Measurements from ENCODE around the gene GRWD1.

GRWD1 gene

DNA sequence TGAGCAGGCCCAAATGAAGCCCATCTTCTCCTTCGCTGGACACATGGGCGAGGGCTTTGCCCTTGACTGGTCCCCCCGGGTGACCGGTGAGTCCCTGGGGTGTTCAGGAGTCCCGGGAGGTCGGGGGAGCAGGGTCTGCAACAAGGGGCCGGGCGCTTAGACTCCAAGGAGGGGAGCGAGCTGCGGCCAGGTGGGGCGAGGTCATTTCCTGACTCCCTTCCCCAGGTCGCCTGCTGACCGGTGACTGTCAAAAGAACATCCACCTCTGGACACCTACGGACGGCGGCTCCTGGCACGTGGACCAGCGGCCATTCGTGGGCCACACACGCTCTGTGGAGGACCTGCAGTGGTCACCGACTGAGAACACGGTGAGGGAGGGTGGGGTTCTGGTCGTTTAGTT is 4.7 kb downstream of the GRWD1 start (continued):
- TF ChIP-seq, protein P1, sequence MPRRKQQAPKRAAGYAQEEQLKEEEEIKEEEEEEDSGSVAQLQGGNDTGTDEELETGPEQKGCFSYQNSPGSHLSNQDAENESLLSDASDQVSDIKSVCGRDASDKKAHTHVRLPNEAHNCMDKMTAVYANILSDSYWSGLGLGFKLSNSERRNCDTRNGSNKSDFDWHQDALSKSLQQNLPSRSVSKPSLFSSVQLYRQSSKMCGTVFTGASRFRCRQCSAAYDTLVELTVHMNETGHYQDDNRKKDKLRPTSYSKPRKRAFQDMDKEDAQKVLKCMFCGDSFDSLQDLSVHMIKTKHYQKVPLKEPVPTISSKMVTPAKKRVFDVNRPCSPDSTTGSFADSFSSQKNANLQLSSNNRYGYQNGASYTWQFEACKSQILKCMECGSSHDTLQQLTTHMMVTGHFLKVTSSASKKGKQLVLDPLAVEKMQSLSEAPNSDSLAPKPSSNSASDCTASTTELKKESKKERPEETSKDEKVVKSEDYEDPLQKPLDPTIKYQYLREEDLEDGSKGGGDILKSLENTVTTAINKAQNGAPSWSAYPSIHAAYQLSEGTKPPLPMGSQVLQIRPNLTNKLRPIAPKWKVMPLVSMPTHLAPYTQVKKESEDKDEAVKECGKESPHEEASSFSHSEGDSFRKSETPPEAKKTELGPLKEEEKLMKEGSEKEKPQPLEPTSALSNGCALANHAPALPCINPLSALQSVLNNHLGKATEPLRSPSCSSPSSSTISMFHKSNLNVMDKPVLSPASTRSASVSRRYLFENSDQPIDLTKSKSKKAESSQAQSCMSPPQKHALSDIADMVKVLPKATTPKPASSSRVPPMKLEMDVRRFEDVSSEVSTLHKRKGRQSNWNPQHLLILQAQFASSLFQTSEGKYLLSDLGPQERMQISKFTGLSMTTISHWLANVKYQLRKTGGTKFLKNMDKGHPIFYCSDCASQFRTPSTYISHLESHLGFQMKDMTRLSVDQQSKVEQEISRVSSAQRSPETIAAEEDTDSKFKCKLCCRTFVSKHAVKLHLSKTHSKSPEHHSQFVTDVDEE (CRISPR knock-in tag; IDR thresholded peaks at IDR 0.05): no peak
- no peak for TF ChIP-seq GLIS3 (CRISPR knock-in tag; IDR thresholded peaks at IDR 0.05)

DNA sequence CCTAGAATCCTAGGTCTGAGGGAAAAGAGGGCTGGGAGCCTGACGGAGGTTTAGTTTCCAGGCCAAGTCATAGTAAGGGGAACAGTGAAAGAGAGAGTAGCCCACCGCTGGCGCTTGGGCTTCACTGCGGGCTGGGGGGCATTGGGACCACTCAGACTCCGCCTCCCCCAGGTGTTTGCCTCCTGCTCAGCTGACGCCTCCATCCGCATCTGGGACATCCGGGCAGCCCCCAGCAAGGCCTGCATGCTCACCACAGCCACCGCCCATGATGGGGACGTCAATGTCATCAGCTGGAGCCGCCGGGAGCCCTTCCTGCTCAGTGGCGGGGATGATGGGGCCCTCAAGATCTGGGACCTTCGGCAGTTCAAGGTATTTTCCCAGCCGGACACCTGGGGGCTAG is 5.1 kb downstream of the GRWD1 start:
- ATAC-seq: no peak
- TF ChIP-seq CSDC2 (CRISPR knock-in tag; IDR thresholded peaks at IDR 0.05) (no peak), ZNF70 (CRISPR knock-in tag; IDR thresholded peaks at IDR 0.05) (no peak), RARB (CRISPR knock-in tag; IDR thresholded peaks at IDR 0.05) (no peak), ZNF565 (CRISPR knock-in tag; conservative IDR thresholded peaks at IDR 0.05; ENCODE audit: low read depth) (no peak), TOX (CRISPR knock-in tag; IDR thresholded peaks at IDR 0.05; ENCODE audit: borderline replicate concordance) (no peak)

DNA sequence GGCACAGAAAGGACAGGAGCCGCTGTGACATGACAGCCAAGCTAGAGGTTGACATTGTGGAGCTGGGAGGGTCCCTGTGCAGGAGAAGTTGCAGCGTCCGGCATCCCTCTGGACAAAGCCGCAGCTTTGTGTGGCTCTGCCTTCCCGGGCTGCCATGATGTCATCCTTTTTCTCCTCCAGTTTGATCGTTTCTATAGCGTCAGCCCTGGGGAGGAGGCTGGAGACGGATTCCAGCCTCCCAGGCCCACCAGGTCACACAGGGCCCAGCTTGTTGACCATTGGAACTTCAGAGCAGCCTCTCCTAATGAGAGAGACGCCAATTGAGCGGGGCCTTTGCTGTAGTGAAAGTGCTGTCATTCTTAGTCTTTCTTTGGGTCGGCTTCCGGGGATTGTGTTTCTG is 5.8 kb downstream of the GRWD1 start:
- TF ChIP-seq ESRRG (CRISPR knock-in tag; IDR thresholded peaks at IDR 0.05): no peak
- TF ChIP-seq GLIS3 (CRISPR knock-in tag; IDR thresholded peaks at IDR 0.05): no peak
- no peak for ATAC-seq

DNA sequence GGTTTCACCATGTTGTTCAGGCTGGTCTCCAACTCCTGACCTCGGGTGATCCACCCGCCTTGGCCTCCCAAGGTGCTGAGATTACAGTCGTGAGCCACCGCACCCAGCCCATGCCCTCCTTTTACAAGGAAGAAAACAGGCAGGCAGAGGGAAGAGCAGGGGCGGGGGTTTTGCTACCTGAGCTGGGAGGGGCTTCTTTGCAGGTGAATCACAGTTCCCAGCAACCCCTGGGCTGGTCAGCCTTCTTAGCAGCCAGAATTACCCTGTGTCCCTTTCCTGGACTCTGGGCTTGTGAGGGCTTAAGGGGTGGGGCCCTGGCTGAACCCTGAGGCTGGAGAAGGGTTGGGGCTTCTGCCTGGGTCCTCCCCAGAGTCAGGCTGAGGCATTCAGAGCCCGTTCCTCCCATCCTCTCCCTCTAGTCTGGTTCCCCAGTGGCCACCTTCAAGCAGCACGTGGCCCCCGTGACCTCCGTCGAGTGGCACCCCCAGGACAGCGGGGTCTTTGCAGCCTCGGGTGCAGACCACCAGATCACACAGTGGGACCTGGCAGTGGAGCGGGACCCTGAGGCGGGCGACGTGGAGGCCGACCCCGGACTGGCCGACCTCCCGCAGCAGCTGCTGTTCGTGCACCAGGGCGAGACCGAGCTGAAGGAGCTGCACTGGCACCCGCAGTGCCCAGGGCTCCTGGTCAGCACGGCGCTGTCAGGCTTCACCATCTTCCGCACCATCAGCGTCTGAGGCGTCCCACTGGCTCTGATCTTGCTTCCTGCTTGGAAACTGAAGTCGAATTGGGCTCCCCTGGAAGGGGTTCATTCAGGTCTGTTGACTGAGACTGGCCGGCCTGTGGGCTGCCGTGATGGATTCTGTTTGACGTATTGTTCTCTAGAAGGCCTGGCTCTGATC is 6.8 kb downstream of the GRWD1 start:
- TF ChIP-seq, protein P2, sequence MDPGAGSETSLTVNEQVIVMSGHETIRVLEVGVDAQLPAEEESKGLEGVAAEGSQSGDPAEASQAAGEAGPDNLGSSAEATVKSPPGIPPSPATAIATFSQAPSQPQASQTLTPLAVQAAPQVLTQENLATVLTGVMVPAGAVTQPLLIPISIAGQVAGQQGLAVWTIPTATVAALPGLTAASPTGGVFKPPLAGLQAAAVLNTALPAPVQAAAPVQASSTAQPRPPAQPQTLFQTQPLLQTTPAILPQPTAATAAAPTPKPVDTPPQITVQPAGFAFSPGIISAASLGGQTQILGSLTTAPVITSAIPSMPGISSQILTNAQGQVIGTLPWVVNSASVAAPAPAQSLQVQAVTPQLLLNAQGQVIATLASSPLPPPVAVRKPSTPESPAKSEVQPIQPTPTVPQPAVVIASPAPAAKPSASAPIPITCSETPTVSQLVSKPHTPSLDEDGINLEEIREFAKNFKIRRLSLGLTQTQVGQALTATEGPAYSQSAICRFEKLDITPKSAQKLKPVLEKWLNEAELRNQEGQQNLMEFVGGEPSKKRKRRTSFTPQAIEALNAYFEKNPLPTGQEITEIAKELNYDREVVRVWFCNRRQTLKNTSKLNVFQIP (CRISPR knock-in tag; IDR thresholded peaks at IDR 0.05; ENCODE audit: borderline replicate concordance, low read depth): no peak
- ATAC-seq: no peak

DNA sequence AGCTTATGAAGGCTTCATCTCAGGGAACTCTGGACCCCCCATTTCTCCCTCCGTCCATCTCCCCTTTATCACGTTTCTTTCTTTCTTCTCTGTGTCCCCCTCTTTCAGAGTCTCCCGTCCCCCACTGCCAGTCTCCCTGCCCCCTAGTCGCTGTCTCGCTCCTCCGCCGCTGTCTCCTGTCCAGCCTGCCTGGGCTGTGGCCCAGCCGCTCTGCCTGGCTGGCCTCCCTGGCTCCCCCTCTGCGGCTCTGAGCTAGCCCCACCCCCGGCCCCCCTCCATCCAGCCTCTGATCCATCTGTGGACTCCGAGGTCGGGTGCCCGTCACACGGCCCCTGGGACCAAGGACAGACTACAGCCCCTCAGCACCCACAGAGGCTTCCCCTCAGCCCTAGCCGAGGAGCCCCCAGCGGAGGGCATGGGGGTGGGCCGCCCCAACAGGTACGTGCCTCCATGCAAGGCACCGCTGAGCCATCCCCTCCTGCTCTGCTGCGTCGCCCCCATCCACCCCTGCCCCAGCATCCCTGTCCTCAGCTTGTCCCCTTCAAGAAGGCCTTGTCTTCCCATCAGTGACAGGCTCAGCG is 8.5 kb downstream of the GRWD1 start:
- no peak for TF ChIP-seq ISL1 (CRISPR knock-in tag; IDR thresholded peaks at IDR 0.05)
- TF ChIP-seq, protein P1 (CRISPR knock-in tag; IDR thresholded peaks at IDR 0.05): no peak
- no peak for TF ChIP-seq ZC3H10 (CRISPR knock-in tag; IDR thresholded peaks at IDR 0.05)
- TF ChIP-seq, protein P3, sequence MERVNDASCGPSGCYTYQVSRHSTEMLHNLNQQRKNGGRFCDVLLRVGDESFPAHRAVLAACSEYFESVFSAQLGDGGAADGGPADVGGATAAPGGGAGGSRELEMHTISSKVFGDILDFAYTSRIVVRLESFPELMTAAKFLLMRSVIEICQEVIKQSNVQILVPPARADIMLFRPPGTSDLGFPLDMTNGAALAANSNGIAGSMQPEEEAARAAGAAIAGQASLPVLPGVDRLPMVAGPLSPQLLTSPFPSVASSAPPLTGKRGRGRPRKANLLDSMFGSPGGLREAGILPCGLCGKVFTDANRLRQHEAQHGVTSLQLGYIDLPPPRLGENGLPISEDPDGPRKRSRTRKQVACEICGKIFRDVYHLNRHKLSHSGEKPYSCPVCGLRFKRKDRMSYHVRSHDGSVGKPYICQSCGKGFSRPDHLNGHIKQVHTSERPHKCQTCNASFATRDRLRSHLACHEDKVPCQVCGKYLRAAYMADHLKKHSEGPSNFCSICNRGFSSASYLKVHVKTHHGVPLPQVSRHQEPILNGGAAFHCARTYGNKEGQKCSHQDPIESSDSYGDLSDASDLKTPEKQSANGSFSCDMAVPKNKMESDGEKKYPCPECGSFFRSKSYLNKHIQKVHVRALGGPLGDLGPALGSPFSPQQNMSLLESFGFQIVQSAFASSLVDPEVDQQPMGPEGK (CRISPR knock-in tag; IDR thresholded peaks at IDR 0.05; ENCODE audit: borderline replicate concordance): no peak
- ATAC-seq: no peak

Measured in SK-N-SH treated with all-trans-retinoic acid at 6 μM for 48 hours (cell line).